Left colon (tissue), 2 donors: Measurements from ENCODE around the gene RIC8B. TPM values are rescaled to one million over a fixed set of nuclear protein-coding genes. Genes with fewer than 3 reads are reported as not detected.

Experiments used
- ATAC-seq: fragments of 200-7000 bp; cut with Tn5 transposase; one replicate; pipeline ENCODE4 v1.9.1; 2020; ENCODE audit warnings: mild to moderate bottlenecking, moderate library complexity
- DNase-seq, 2 donors: peaks; one replicate each; pipeline ENCODE4 v3.0.0-alpha.2; 2020
- intact Hi-C, 2 donors: fragments of 100-400 bp; cut with DNase I in 1 of 2; cut with micrococcal nuclease in 1 of 2; formaldehyde crosslinking; loops; one replicate each; pipeline versions ENCODE4 v1.11.2 to v1.14.0; 2022; cut with DNase I, micrococcal nuclease
- total RNA-seq, 2 donors: library from RNA; stranded (reverse); fragmentation: NEBNext Ultra II Directional; extraction: Animal tissue kit (Norgen Biotek cat#: 25700); gene quantifications; one replicate each; pipeline ENCODE4 v1.2.1, GENCODE V29; 2021
- donor health status: DM: no; HTN: no; CAD: no.
- donor health status: DM: yes; HTN: yes; CAD: no.

RIC8B gene
- total RNA-seq, 2 donors from 2014 or later: 12.7 to 15.6 TPM

- intact Hi-C loops: no loop called here
- ATAC-seq (peak; percentile 56), DNase-seq (no peak)
These were observed 80.8 kb downstream of the RIC8B start for GRCh38 chr12:106855221-106855758.

- no peak for ATAC-seq
- DNase-seq: no peak
- intact Hi-C loops: no loop called here
These were observed 87.8 kb downstream of the RIC8B start for GRCh38 chr12:106861984-106862916.

DNA sequence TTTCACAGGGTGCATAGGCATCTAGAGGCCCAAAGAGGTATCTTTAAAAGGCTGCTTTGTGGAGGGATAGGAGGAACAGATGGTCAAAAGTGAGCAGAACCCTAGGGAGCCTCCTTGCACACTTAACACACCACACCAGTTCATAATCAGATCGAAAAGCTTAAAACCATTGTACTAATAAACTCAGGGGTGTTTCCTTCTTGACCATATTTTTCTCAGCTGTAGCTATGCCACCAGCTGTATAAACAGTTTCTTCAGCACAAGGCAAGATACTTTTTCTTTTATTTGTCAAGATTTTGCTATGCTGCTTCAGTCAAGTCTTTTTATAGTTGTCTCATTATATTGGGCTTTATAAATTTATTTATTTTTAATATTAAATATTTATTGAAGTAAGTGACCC lies 88.7 kb downstream of the RIC8B start:
- no peak for ATAC-seq
- no peak for DNase-seq
- intact Hi-C loops: no loop called here

DNA sequence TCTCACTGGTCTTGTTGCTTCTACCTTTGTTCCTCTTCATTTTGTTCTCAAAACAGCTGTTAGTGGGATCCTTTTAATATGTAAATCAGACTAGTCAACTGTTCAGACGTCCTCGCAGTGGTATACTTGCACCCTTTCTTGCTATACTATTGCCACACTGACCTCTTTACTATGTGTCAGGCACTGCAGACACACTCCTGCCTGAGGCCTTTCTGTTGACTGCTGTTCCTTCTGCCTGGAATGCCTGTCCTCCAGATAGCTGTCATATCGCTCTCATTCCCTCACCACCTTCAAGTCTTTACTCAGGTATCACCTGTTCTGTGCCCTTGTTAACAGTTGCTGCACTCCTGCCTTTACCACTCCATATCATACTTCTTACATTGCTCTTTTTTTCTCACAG lies 91.2 kb downstream of the RIC8B start:
- ATAC-seq (no peak), DNase-seq (no peak)
- intact Hi-C loops: no loop called here

GRCh38 chr12:106866426-106867080 lies 92.1 kb downstream of the RIC8B start:
- ATAC-seq (no peak), DNase-seq (no peak)
- intact Hi-C loops: no loop called here

DNA sequence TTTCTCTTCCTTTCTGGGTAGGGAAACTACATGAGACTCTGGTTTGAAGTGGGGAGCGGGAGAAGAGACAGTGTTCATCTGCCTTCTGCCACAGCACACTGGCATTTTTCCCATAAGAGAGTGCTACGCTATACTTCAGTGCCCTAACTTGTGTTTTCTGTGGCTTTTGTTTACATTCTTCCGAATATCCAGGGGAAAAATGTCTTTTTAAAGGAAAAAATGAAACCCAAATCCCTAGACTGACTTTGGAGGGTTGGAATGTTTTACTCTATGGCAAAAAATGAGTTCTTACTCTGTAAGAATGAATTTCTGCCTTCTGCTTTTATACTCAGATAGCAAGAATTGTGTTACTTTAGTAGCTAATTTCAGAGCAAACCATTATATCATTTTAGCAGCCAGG lies 93.2 kb downstream of the RIC8B start:
- intact Hi-C loops: no loop called here
- ATAC-seq: no peak
- DNase-seq: no peak

- intact Hi-C loops: no loop called here
- DNase-seq (no peak), ATAC-seq (no peak)
These were observed 94.7 kb downstream of the RIC8B start for GRCh38 chr12:106868982-106869700.

GRCh38 chr12:106870116-106870515 lies 95.6 kb downstream of the RIC8B start:
- no peak for ATAC-seq
- DNase-seq: no peak
- intact Hi-C loops: no loop called here

DNA sequence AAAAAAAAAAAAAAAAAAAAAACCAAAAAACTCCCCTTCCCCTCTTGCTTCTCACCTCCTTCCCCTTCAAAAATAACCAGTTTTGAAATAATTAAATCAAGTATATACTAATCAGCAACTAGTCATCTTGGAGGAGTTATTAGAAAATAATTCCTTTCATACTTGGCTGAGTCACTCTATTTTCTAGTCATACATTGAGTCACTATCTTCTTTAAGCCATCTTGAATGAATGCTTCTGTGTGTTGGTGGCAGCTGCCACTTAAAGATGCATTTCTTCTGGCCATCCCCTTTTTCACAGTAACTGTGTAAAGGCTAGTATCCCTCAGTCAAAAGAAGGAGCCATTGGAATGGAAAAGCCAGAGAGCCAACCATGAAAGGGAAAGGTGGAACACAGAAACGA lies 97.0 kb downstream of the RIC8B start:
- ATAC-seq (no peak), DNase-seq (no peak)
- intact Hi-C loops: no loop called here

- intact Hi-C loops: no loop called here
- ATAC-seq (no peak), DNase-seq (no peak)
These were observed 99.5 kb downstream of the RIC8B start for GRCh38 chr12:106873983-106874382.

GRCh38 chr12:106878804-106879203 lies 104.3 kb downstream of the RIC8B start:
- DNase-seq (no peak), ATAC-seq (no peak)
- intact Hi-C loops: no loop called here

DNA sequence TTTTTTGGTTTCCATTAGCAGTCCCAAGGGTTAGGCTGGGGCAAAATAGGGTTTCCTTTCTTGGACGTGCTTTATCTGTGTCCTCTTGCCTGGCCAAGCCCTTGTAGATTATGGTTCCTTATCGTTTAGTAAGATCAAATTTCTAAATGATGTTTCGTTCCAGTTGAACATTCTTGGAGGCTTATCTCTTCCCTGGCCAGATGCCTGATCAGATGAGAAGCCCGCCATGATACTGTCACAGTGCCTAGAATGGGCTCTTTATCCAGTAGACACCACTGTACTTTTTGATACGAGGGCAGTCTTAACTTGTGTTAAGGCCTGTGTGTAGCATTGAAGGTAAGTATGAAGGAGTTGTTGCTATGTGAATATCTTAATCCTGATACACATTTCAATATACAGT lies 105.1 kb downstream of the RIC8B start:
- DNase-seq (no peak), ATAC-seq (no peak)
- intact Hi-C loops: no loop called here

DNA sequence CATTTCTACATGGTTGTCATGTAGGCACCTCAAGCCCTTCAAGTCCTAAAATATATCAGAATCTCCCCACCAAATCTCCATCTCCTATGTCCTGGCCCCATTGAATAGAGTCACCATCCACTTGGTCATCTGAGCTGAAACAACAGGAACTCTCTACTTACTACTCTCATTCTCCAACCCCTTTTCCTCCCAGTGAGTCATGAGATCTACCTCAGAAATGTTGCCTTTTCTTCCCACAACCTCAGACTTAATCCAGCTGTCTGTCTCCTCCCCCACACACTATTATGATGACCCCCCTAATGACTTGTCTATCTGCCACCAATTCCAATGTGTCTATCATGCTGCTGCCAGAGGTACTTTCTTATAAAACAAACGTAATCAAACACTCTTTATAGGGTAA lies 108.9 kb downstream of the RIC8B start:
- DNase-seq (no peak), ATAC-seq (no peak)
- intact Hi-C loops: no loop called here

- DNase-seq (no peak), ATAC-seq (no peak)
- intact Hi-C loops: no loop called here
These were observed 110.5 kb downstream of the RIC8B start for GRCh38 chr12:106885026-106885425.

DNA sequence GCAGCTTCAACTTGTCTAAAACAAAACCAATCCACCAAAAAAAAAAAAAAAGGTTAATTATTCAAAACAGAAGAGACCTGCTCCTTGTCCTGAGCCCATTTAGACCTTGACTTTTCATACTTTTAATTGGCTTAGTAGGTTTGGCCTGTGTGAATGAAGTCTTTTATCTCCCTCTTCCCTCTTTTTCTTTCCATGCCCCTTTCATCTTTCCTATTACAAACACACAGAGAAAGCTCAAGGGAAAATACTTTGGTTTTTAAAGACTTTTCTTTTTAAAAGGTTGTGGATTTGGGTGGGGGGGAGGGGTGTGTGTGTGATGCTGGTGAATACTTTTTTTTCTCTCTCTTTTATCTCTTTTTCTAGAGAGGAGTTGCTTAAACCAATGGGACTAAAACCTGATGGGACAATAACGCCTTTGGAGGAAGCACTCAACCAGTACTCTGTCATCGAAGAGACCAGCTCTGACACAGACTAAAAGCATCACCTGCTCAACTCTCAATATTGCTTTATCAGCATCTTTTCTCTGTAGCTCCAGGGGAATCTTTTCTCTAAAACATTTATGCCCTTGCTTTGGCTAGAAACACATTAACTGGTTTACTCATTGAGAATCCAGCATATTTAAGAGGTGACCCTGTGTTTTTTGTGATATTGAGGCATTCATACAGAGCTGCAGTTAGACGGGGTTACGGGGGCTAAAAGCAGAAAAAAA lies 111.2 kb downstream of the RIC8B start:
- intact Hi-C loops: no loop called here
- no peak for DNase-seq
- no peak for ATAC-seq

DNA sequence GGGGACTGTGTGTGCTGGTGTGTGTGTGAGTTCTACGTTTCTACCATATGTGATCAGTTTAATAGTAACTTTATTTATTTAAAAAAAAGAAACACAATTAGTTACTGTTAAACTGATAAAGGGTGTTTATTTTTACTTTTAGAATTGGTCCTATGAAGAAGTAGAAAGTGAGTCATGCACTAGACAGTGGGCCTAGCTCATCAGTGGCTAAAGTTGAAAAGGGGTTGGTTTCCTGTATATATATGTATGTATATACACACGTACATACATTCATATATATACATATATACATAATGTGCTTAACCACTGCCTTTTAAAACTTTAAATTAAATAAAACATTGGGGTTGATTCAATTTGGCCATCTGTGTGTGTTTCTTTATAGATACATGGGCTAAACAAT lies 112.5 kb downstream of the RIC8B start:
- DNase-seq: no peak
- ATAC-seq: no peak
- intact Hi-C loops: no loop called here

GRCh38 chr12:106888348-106888970 lies 114.0 kb downstream of the RIC8B start:
- intact Hi-C loops: no loop called here
- DNase-seq: no peak
- ATAC-seq: no peak

- DNase-seq: no peak
- intact Hi-C loops: no loop called here
- ATAC-seq: no peak
These were observed 114.8 kb downstream of the RIC8B start for GRCh38 chr12:106889326-106889725.
